CD4-positive, alpha-beta T cell treated with Interleukin-17A for 4 hours (primary cell): ENCODE results near the gene OTX1.
"Not testable (repeated sequence)": the region's sequence is repeated elsewhere in the genome, so short reads cannot be mapped to it uniquely, and the experiment has no call there.

ENCODE experiments used
- DNase-seq: peaks from one replicate; pipeline ENCODE4 v3.0.0-alpha.2; 2020; ENCODE audit warnings: mixed read lengths

Gene OTX1

GRCh38 chr2:63050334-63051041 lies at the start of gene OTX1:
Gene OTX1 (plus strand): TSS chr2:63050830. CDS start chr2:63052991, 2,161 bp downstream.
- peak; percentile 15 for DNase-seq

- DNase-seq: no peak
Observed at GRCh38 chr2:63001576-63001975, 49.1 kb upstream of the OTX1 start.

- no peak for DNase-seq
Observed at GRCh38 chr2:63003351-63003750, 47.3 kb upstream of the OTX1 start.

- no peak for DNase-seq
Observed at GRCh38 chr2:63007813-63008458, 42.7 kb upstream of the OTX1 start.

GRCh38 chr2:63008838-63009237 lies 41.8 kb upstream of the OTX1 start:
- DNase-seq: no peak

GRCh38 chr2:63009490-63009889 lies 41.1 kb upstream of the OTX1 start:
- no peak for DNase-seq

- no peak for DNase-seq
Observed at GRCh38 chr2:63012541-63012940, 38.1 kb upstream of the OTX1 start.

GRCh38 chr2:63013438-63013837 lies 37.2 kb upstream of the OTX1 start:
- no peak for DNase-seq

- DNase-seq: no peak
Observed at GRCh38 chr2:63015389-63015788, 35.2 kb upstream of the OTX1 start.

- no peak for DNase-seq
Observed at GRCh38 chr2:63018439-63018838, 32.2 kb upstream of the OTX1 start.

- not testable (repeated sequence) for DNase-seq
Observed at GRCh38 chr2:63019686-63020085, 30.9 kb upstream of the OTX1 start.

- no peak for DNase-seq
Observed at GRCh38 chr2:63023444-63023843, 27.2 kb upstream of the OTX1 start.

GRCh38 chr2:63027220-63027619 lies 23.4 kb upstream of the OTX1 start:
- no peak for DNase-seq

GRCh38 chr2:63029058-63029457 lies 21.6 kb upstream of the OTX1 start:
- no peak for DNase-seq

- DNase-seq: no peak
Observed at GRCh38 chr2:63034526-63034925, 16.1 kb upstream of the OTX1 start.

GRCh38 chr2:63035169-63035568 lies 15.5 kb upstream of the OTX1 start:
- no peak for DNase-seq

- DNase-seq: no peak
Observed at GRCh38 chr2:63035660-63036059, 15.0 kb upstream of the OTX1 start.

- no peak for DNase-seq
Observed at GRCh38 chr2:63038034-63038433, 12.6 kb upstream of the OTX1 start.

- no peak for DNase-seq
Observed at GRCh38 chr2:63040586-63040985, 10.0 kb upstream of the OTX1 start.

GRCh38 chr2:63041592-63041991 lies 9.0 kb upstream of the OTX1 start:
- no peak for DNase-seq

GRCh38 chr2:63044362-63045327 lies 6.0 kb upstream of the OTX1 start:
- DNase-seq: no peak

- no peak for DNase-seq
Observed at GRCh38 chr2:63046552-63046951, 4.1 kb upstream of the OTX1 start.

- DNase-seq: no peak
Observed at GRCh38 chr2:63046961-63047320, 3.7 kb upstream of the OTX1 start.
